Activated effector memory CD4-positive, alpha-beta T cell treated with anti-CD3 and anti-CD28 coated beads, Interleukin-2, amount 50 U/mL, for 16 hours (primary cell): ENCODE results near the gene SLC25A39.

Source experiments
- DNase-seq: peaks from one replicate; pipeline ENCODE4 v3.0.0-alpha.2; 2020

SLC25A39 gene

DNA sequence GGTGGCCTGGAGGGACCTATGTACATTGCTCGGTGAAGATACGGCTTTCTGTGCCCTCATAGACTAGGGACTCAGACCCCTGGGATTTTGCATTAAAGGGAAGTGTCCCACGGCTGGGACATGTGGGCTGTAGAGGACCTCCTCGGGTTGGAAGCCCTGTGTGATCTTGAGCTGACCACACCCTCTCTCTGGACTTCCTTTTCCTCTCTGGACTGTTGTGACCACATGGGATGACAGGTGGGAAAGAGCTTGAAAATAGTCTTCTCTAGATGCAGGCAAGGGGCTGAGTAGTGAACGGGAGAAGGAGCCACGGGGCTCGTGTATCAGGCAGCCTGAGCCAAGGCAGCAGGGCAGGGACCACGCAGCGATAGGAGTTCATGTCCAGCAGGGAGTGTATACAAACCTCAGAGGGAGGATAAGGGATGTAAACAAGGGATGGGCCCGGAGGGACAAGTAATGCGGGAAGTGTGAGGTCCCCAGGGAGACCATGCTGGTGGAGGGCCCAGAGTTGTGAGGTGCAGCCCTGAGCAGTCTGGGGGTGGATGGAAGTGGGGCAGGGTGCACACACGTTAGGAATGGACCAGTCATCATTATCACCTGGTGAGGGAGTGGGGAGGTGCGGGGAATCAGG is 52.2 kb downstream of the SLC25A39 start:
- no peak for DNase-seq
